Stimulated activated CD4-positive, alpha-beta T cell treated with anti-CD3 and anti-CD28 coated beads, Interleukin-1b, Interleukin-23, amount 100 ng/mL, for 4 hours (primary cell): ENCODE measurements around the gene PIM3.

Experiments used
- DNase-seq, 2 donors: peaks; one replicate each; pipeline ENCODE4 v3.0.0-alpha.2; 2020; ENCODE audit warnings: low read depth in 2 of 2

The PIM3 gene

GRCh38 chr22:49955581-49956417 lies 4.8 kb upstream of the PIM3 start:
- DNase-seq, result no peak

DNA sequence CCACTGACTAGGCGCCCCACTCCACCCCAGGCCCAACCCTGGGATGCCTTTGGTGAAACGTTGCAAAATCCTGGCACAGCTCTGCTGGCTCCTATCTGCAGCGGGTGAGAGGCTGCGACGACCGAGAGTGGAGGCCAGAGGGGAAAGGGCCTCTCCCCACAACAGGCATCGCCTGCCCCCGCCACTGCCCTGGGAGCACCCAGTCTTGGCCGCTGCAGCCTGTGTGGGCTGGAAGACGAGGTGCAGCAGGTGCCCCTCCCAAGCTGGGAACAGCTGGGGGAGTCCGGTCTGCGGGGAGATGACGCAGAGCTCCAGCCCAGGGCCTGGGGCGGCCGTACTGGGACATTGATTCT lies 4.2 kb upstream of the PIM3 start:
- no peak for DNase-seq

DNA sequence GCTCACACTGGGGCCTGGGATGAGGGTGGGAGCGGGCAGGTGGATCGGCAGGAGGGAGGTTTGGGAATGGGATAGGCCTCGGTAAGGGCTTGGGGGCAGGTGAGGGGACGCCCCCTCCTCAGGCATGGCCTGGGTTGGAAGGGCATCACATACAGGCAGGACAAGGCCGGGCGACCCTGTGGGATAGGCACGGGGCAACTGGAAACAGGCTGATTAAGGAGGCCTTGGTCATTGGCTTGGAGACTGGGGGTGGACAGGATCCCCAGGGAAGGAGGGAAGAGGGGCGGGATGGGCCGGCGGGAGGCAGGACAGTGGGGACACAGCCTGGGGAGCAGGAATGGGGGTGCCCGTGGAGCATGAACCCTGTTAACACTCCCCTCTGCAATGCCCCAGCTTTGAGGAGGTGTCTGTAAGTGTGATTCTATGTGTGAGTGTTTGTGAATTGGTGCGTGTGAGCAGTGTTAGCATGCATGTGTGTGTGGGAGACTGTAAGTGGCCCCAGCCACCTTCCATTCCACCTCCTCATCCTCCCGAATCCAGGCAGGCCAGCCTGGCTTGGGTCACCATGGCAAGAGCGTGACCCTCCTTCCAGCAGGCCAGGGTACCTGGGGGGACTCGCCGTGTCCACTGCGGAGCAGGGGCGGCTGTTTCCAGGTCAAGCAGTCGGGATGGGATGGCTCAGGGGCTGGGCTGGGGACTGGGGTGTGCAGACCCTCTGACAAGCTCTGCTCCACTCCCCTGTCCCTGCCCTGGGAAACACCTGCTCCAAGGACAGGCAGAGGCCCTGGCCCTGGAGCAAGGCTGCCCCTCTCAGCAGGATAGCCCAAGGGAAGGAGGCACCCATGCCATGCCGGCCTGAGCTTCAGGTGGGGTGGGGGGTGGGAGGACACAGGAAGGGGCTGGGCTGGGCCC lies 3.4 kb upstream of the PIM3 start:
- no peak for DNase-seq

- DNase-seq, result no peak
These were observed 2.7 kb upstream of the PIM3 start for GRCh38 chr22:49957826-49958365.

GRCh38 chr22:49958366-49958921 lies 2.1 kb upstream of the PIM3 start:
- DNase-seq, result no peak

DNA sequence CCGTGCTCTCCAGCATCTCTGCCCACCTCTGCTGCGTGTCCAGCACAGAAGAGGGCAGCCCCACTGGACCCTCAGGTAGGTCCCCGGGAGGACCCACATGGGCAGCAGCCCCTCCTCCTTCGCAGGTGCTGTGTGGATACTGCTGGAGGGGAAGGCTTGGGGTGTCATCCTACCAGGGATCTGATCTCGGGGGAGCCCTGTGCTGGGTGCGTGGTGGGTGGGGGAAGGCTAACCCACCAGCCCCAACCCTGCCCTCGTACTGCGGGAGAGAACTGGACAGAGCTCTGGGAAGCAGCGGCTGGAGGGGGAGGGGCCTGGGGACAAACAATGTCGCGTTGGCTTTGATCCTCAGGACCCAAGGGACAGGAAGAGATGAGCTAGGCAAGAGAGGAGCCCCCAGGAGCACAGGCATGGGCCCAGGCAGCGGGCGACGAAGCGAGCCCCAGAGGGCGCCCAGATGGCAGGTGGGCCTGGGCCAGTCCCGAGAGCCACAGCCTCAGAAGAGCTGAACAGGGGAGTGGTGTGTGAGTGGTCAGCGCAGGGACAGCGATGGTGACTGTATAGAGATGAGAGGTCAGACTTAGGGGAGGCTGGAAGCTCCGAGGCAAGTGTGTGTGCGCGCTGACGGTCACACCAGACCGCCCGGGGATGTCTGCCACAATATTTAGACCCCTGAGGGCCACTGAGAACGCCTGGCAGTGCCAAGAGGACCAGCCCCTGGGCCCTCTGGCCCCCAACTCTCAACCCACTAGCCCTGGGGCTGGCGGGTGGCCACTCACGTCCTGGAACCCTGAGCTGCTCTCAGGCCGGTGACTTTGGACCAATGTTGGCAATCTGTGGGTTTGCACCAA lies 1.4 kb upstream of the PIM3 start:
- DNase-seq, result no peak

- peak in 1 of 2 donors; percentile 27 for DNase-seq
These were observed 802 bp upstream of the PIM3 start for GRCh38 chr22:49959782-49960158.

GRCh38 chr22:49961005-49961600 lies 531 bp downstream of the PIM3 start:
- no peak for DNase-seq

GRCh38 chr22:49961601-49962011 lies 1.0 kb downstream of the PIM3 start:
- DNase-seq, result no peak

DNA sequence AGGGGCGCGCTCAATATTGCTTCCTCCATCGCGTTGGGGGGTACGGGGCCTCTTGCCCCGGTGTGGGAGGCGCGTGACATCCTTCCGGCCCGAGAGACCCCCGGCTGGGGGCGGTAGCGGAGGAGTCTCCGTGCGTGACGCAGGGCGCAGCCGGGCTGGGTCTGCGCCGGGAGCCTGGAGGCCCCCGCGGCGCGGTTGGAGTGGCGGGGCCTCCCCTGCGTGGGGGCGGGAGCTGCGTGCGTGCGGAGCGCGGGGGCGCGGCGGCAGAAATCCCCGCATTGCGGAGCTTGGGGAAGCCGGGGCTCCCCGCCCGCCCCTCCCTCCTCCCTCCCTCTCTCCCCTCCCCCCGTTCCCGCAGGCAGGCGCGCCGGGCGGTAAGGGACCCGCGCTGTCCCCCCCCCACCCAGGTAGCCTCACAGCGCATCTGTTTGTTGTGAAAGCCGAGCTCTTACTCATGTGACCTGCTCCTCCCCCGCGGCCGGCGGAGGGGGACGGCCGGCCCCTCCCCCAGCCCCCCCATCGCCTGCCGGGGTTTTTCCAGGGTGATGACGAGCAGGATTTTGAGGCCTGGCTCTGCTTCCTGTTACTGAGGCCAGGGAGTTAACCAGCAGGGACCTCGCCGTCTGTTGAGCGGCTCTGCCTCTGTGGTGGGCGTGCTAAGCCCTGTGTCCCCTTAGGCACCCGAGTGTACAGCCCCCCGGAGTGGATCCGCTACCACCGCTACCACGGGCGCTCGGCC lies 1.6 kb downstream of the PIM3 start:
- peak; percentile 81 to 89 for DNase-seq

- peak in 1 of 2 donors; percentile 23 for DNase-seq
These were observed 2.4 kb downstream of the PIM3 start for GRCh38 chr22:49962751-49963646.

GRCh38 chr22:49963647-49964026 lies 3.1 kb downstream of the PIM3 start:
- no peak for DNase-seq

DNA sequence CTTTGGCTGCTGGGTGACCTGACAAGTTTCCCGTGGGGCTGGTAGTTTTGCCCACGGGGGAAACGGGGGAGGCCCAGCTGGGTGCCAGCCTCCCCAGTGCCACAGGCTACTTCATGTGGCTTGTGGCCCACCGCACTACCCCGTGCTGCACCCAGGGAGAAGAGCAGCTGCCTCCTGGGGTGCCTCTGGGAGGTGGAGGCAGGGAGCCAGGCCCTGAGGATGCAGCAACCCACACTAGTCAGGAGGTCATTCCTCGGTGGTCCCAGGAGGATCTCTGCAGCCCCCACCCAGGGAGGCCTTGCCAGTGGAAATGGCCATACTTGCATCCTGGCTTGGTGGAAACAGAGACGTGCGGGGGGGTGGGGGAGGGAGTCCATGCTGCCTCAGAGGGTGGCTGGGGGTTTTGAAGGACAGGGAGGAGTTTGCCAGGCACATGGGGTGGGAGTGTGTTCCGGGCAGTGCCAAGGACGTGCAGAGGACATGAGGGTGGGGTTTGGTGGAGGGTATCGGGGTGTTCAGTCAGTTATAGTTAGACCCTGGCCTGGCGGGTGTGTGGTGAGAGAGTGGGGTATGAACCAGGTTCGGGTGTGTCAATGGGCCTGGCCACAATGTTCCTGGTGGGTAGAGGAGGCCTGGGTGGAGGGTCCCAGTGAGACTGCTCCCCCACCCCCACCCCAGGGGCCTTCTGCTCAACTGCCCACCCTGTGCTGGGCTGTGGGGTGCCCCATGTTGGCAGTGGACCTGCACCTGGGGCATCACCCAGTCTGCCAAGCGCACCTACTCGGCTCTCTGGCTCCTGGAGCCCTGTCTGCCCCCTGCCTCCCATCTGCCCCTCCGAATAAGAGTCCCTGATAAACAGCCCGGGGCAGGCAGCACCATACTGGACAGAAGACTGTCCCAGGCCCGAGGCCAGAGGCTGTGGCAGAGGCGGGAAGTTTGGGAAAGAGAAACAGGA lies 3.8 kb downstream of the PIM3 start:
- peak in 1 of 2 donors; percentile 18 for DNase-seq

DNA sequence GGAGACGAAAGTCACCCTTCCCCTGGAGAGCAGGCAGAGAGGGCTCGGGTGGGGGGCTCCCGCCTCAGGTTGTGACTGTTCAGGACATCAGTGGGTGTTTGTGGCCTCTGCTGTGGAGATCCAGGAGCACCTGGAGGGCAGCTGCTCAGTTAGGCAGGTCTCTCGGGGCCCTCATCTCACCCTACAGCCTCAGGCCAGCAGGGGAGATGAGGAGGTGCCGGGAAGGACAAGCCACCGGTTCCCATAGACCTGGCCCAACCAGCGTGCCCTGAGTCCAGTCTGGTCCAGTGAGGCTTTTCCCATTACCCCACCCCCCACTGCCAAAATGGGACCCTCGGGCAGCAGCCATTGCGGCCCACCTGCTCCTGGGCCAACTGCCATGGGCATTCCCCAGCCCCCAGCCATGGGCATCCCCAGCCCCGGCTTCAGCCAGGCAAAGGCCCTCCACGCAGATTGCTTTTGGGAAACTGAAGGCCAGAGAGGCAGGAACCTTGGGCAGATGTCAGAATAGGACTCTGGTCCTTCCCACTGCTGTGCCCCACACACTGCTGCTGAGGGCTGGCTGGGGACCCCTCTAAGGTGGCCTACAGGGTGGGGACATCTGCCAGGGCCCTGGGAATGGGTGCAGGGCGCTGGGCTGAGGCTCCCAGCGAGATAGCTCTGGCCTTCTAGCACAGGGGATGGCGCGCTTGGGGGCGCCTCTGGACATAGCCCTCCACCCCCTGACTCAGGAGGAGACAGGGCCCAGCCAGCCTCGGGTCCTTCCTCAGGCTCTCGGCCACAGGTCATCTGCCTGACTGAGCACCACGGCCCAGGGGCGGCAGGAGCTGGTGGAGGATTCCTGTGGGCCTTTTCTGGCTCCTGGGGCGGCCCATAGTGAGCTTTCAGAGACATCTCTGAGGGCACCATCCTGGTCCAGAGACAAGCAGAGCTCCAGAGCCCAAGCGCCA lies 4.8 kb downstream of the PIM3 start:
- DNase-seq, result peak in 1 of 2 donors; percentile 15

- peak in 1 of 2 donors; percentile 31 for DNase-seq
These were observed 5.6 kb downstream of the PIM3 start for GRCh38 chr22:49966041-49966773.
